Ovary (tissue), 9 donors: ENCODE measurements around the gene AP2A2. TPM values are rescaled to one million over a fixed set of nuclear protein-coding genes. Genes with fewer than 3 reads are reported as not detected.

Source experiments
- DNase-seq, 5 donors: peaks; one replicate each; pipeline ENCODE4 v3.0.0-alpha.2; 2019 to 2020
- H3K27ac ChIP-seq, 2 donors: fragments of 200-600 bp; one replicate each; pipeline versions ENCODE4 v1.5.1 to v1.8.0; 2019 to 2022
- H3K27me3 ChIP-seq: fragments of 200-600 bp; one replicate; pipeline ENCODE4 v1.8.0; 2022
- H3K36me3 ChIP-seq: fragments of 200-600 bp; sonication (generic); one replicate; pipeline ENCODE4 v1.5.1; 2019
- H3K4me1 ChIP-seq: one replicate; pipeline ENCODE4 v1.8.1; 2013; ENCODE audit warnings: mild to moderate bottlenecking, moderate library complexity; ENCODE audit not compliant: insufficient read depth
- H3K4me3 ChIP-seq: fragments of 200-600 bp; sonication (generic); one replicate; pipeline ENCODE4 v1.5.1; 2017
- H3K9me3 ChIP-seq, 2 donors: fragments of 200-600 bp in 1 of 2; sonication (generic) in 1 of 2; one replicate each; pipeline versions ENCODE4 v1.5.1 to v1.8.1; 2013 to 2019; ENCODE audit warnings: mild to moderate bottlenecking in 1 of 2, moderate library complexity in 1 of 2
- EP300 ChIP-seq: sonication (generic); formaldehyde crosslinking; IDR thresholded peaks from one replicate; pipeline ENCODE4 v1.6.1; 2017; ENCODE audit warnings: antibody characterized with exemption
- POLR2A ChIP-seq: fragments of 450-650 bp; IDR thresholded peaks from one replicate; pipeline ENCODE4 v1.6.1; 2017; ENCODE audit warnings: antibody characterized with exemption, mild to moderate bottlenecking, moderate library complexity
- WGBS, 3 donors: extraction: QIAGEN DNeasy Blood & Tissue Kit in 1 of 3; methylation state at CpG; one replicate each; pipeline versions ENCODE4 v1.1.5 to v1.1.7; 2013 to 2017; 5-methylcytosine and 5-hydroxymethylcytosine counted together
- intact Hi-C, 4 donors: fragments of 100-400 bp; cut with DNase I; formaldehyde crosslinking; loops; one replicate each; pipeline versions ENCODE4 v1.11.0 to v1.15.1; 2022 to 2023
- polyA plus RNA-seq, 2 donors: library from polyadenylated mRNA; stranded (reverse); fragments of 200-250 nt in 1 of 2; fragments of 350-450 nt in 1 of 2; fragmentation: Illumina TruSeq in 1 of 2; extraction: RNeasy Lipid Tissue Mini Kit (QIAGEN cat#74804) in 1 of 2; gene quantifications; one replicate each; pipeline ENCODE4 v1.2.3, GENCODE V29; 2013 to 2014
- total RNA-seq, 7 donors: library from RNA; depleted of rRNA in 2 of 7; stranded (reverse); fragments of >200 nt in 2 of 7; fragmentation: NEBNext Ultra II Directional in 3 of 7; extraction: Animal tissue kit (Norgen Biotek cat#: 25700) in 3 of 7; gene quantifications; one replicate each; pipeline versions ENCODE4 v1.1.0 to v1.2.4, GENCODE V29; 2016 to 2023
- TF ChIP-seq, protein P1 (sequence below), 3 donors: fragments of 450-650 bp in 2 of 3; fragments of 200-600 bp in 1 of 3; IDR thresholded peaks; one replicate each; pipeline versions ENCODE4 v1.5.1 to v1.8.0; 2016 to 2022; ENCODE audit warnings: antibody characterized with exemption in 3 of 3, mild to moderate bottlenecking in 1 of 3
- donor health status: DM: no; HTN: no; CAD: no; lungs with moderate emphysema.
- donor health status: DM: no; HTN: no; CAD: no.
- donor health status: Bipolar disorder and iron deficiency.
- donor health status: DM: yes; HTN: yes; CAD: no.
- donor health status: DM: no; HTN: no; CAD: no.
- donor health status: DM: yes; HTN: yes; CAD: no.

The AP2A2 gene
- total and polyA plus RNA-seq, 9 donors = 27.7 to 151 (median 54.0) TPM

DNA sequence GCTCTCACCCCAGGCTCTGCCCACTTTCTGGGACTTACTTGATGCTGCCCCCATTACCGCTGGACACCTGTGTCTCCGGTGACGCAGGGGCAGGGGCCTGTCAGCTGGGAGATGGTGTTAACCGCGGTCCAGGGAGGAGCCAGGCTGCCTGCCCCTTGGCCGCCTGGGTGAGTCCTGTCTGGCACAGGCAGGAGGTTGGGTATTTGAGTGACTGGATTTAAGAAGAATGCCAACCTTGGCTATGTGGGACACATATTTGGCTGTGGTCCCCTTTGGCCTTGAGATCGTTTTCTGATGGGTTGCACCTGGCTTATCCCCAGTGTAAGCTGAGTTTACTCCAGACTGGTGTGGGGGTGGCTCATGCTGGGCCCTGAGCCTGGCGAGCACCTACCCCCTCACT is 108.3 kb downstream of the AP2A2 start:
- TF ChIP-seq, protein P1, sequence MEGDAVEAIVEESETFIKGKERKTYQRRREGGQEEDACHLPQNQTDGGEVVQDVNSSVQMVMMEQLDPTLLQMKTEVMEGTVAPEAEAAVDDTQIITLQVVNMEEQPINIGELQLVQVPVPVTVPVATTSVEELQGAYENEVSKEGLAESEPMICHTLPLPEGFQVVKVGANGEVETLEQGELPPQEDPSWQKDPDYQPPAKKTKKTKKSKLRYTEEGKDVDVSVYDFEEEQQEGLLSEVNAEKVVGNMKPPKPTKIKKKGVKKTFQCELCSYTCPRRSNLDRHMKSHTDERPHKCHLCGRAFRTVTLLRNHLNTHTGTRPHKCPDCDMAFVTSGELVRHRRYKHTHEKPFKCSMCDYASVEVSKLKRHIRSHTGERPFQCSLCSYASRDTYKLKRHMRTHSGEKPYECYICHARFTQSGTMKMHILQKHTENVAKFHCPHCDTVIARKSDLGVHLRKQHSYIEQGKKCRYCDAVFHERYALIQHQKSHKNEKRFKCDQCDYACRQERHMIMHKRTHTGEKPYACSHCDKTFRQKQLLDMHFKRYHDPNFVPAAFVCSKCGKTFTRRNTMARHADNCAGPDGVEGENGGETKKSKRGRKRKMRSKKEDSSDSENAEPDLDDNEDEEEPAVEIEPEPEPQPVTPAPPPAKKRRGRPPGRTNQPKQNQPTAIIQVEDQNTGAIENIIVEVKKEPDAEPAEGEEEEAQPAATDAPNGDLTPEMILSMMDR (IDR thresholded peaks at IDR 0.05) = no peak
- TF ChIP-seq EP300 = no peak
- no peak for TF ChIP-seq POLR2A
- Histone ChIP-seq H3K9me3 (no peaks in the 10 kb centered on the region), H3K27me3 (no peaks in the 10 kb centered on the region)

DNA sequence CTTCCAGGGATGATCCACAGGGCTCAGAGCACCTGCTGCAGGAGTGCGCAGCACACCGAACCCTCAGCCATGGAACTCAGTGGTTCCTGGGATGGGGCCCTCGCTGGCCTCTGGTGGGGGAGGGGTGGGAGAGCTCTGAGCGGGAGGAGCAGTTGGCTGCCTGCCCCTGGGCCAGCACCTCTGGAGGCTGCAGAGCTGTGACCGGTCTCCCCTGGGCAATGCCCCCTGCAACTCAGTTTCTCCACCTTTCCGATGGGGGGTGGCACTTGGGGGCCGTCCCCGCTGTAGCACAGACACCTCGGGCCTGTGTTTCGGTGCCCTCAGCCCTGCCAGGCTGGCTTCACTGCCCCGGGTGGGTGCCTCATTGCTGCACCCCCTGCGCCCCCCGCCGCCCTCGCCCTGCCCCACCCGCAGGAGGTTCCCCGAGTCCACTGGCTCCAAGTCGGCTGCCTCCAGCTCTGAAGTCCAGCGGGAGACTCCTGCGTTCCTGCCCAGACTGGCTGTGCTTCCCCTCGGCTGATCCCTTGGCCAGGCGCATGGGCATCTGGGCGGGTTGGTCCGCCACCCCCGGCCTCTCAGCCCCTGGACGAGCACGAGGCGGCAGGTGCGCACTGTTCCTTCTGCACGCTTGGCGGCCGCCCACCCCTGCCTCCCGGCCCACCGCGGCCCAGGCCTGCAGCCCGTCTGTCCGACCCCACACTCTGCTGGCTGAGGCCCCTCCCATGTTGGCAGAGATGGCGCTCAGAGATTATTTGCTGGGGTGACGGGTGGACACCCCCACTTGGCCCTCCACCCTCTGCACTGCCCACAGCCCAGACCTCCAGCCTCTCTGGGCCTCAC is 109.0 kb downstream of the AP2A2 start:
- H3K36me3 ChIP-seq = no peaks in the 10 kb centered on the region
- intact Hi-C loops = loop anchor here in 1 of 4 donors (5.0 kb wide), 1 partner anchor 107 kb away; the partner anchor contains the start of gene AP2A2
- DNase-seq = no peak
- H3K27ac ChIP-seq = no peak overlapping the region
- TF ChIP-seq EP300 (no peak), POLR2A (no peak)
- TF ChIP-seq, protein P1 (IDR thresholded peaks at IDR 0.05) = no peak
- no peaks in the 10 kb centered on the region for H3K9me3 ChIP-seq
- no peaks in the 10 kb centered on the region for H3K27me3 ChIP-seq
- WGBS, 3 donors = 53 to 71% (median 65%) methylated on average over 31 to 39 of the region's 39 CpGs
- no peak overlapping the region for H3K4me3 ChIP-seq
- peaks cover 4% of the 10 kb centered on the region for H3K4me1 ChIP-seq

More for the DNA sequence above, 108.3 kb downstream of the AP2A2 start:
- 55 to 72% (median 70%) methylated on average over 8 of the region's 8 CpGs for WGBS, 3 donors
- no peak overlapping the region for H3K27ac ChIP-seq
- H3K4me3 ChIP-seq = no peak overlapping the region
- intact Hi-C loops = no loop called here
- DNase-seq = no peak
- H3K4me1 ChIP-seq = peaks cover 4% of the 10 kb centered on the region
- no peaks in the 10 kb centered on the region for H3K36me3 ChIP-seq

DNA sequence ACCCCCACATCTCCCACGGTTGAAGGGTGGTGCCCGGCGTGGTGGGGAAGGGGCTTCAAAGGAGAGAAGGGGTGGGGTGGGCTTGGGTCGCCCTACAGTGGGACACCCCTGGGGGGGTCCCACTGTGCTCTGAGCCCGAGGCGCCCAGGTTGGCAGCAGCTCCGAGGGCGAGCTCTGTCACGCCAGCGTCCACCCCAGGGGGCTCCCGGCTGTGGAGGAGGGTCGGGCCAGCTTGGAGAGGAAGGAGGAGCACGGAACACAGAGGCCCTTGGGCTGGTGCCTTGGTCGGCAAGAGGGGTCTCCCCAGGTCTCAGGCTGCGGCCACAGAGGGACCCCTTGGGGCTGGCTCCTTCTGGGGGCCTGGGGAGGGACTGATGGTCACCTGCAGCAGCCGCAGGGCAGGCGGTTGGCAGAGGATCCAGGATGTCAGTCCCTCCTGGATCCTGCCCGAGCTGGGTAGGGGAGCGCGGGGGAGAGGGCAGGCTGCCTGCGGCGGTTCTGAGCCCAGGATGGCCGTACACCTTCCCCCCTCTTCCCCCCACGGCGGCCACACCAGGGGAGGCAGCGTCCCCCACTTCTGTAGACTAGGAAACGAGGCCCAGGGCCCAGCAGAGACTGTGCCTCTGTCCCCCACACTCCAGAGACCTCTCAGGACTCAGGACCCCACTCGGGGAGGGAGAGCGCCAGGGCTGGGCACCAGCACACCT is 110.1 kb downstream of the AP2A2 start:
- Histone ChIP-seq H3K9me3 (no peaks in the 10 kb centered on the region), H3K36me3 (no peaks in the 10 kb centered on the region), H3K4me3 (no peak overlapping the region), H3K27me3 (no peaks in the 10 kb centered on the region), H3K27ac (no peak overlapping the region), H3K4me1 (peaks cover 6% of the 10 kb centered on the region)
- no peak for DNase-seq
- TF ChIP-seq EP300 = no peak
- no peak for TF ChIP-seq POLR2A
- TF ChIP-seq, protein P1 (IDR thresholded peaks at IDR 0.05) = no peak
- WGBS, 3 donors = 63 to 70% (median 65%) methylated on average over 29 of the region's 29 CpGs
- intact Hi-C loops = loop anchor here in 1 of 4 donors (5.0 kb wide), 1 partner anchor 108 kb away; the partner anchor contains the start of gene AP2A2

DNA sequence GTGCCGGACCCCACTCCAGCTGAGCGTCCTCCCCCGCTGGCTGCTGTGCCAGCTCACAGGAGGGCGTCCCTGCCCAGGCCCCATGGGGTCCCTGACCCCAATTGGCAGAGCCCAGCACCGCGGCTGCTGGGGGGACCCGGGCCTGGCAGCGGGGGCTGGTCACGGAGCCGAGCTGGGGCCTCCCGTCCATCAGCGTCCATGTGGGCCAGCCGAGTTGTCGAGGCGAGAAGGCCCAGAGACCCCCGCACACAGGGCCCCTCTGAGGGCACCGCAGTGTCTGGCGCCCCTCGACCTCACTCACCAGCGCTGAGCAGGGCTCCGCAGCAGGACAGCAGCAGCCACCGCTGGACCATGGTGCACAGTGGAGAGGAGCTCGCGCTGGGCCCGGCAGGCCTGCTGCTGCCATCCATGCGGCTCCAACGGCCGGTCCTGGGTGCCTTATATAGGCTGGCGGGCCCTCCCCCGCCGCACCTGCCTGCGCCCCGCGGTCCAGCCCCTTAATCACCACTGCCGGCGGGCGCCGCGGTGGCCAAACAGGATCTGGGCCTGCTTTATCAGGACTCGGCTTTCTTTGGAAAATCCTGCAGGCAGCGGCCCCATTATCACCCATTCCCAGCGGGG is 110.7 kb downstream of the AP2A2 start, which contains the start of gene MUC6:
Gene MUC6, minus strand, starts transcription at position 416 of the 621 bp plus-strand sequence. Its CDS starts 63 bp downstream, at position 353.
- no peaks in the 10 kb centered on the region for H3K36me3 ChIP-seq
- peaks cover 6% of the 10 kb centered on the region for H3K4me1 ChIP-seq
- TF ChIP-seq POLR2A = no peak
- TF ChIP-seq, protein P1 (IDR thresholded peaks at IDR 0.05) = no peak
- no peak for TF ChIP-seq EP300
- H3K27ac ChIP-seq = no peak within 1 kb of the TSS
- 41 to 49% (median 43%) methylated on average over 28 to 42 of the region's 42 CpGs for WGBS, 3 donors
- no peak for DNase-seq
- intact Hi-C loops = loop anchor here in 1 of 4 donors (5.0 kb wide), 1 partner anchor 109 kb away; the partner anchor contains the start of gene AP2A2
- H3K27me3 ChIP-seq = no peaks in the 10 kb centered on the region
- H3K4me3 ChIP-seq = no peak within 1 kb of the TSS
- H3K9me3 ChIP-seq = no peaks in the 10 kb centered on the region
